A673 (cell line): ENCODE data around the gene FOXJ3.

Source experiments
- CTCF ChIP-seq: fragments of 300-800, 200-600 bp; sonication (generic); conservative IDR thresholded peaks from 2 replicates; pipeline ENCODE4 v1.5.1; 2017; ENCODE audit warnings: low read depth, mild to moderate bottlenecking, antibody characterized with exemption, low read length, moderate library complexity, mixed read lengths
- EZH2 ChIP-seq: fragments of 200-600 bp; sonication (generic); IDR thresholded peaks from 2 replicates; pipeline ENCODE4 v1.6.1; 2017; ENCODE audit warnings: borderline replicate concordance, low read depth, mild to moderate bottlenecking, mixed read lengths, antibody characterized with exemption, low read length; ENCODE audit not compliant: poor library complexity, severe bottlenecking

- TF ChIP-seq CTCF = no peak
- TF ChIP-seq EZH2 = no peak
These were observed 207.3 kb downstream of the FOXJ3 start for GRCh38 chr1:42127767-42128166.
